GM21825 (cell line): Measurements from ENCODE around the gene HAVCR1.

Source experiments
- ATAC-seq: cut with Tn5 transposase; IDR thresholded peaks from one replicate; pipeline ENCODE4 v1.9.1; 2021; ENCODE audit warnings: mild to moderate bottlenecking, moderate library complexity; ENCODE audit not compliant: unreplicated experiment

The HAVCR1 gene

DNA sequence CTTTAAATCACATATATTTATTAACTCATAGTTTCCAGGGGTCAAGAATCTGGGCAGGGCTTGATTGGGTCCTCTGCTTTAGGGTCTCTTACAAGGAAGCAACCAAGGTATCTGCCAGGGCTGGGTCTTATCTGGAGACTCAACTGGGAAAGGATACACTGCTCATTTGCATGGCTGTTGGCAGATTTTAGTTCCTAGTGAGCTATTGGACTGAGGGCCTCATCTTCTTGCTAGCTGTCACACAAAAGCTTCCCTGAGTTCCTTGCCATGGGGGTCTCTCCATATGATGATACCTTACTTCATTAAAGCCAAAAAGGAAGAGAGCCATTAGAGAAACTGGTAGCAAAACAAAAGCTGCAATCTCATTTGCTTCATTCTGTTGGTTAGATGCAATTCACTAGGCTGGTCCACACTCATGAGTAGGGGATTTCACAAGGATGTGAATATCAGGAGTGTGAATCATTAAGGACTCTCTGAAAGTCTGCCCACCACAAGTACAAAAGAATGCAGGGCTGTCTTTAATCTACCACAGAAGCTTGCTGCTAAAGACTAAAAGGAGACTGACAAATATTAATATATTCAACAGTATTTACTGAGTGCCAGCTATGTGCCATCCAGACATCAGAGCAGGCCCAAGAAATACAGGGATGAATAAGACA is 53.9 kb downstream of the HAVCR1 start:
- no peak for ATAC-seq

DNA sequence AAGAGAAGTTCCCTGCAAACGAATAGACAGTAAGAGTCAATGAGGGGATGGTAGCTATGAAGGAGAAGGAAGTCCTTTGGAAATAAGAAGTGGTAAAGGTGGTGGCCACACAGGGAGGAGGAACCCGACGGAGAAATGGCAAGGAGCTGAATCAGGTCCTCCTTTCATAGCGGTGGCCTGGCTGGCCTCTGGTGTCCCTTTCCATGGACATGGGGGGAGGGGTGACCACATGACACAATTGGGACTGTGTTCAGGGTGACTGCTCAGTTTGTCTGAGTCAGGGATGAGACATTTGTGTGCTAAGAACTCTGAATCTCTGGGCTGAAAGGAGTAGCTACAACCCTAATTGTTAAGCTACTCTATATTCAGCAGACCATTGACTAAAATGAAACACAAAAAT is 67.2 kb downstream of the HAVCR1 start:
- ATAC-seq, result no peak

DNA sequence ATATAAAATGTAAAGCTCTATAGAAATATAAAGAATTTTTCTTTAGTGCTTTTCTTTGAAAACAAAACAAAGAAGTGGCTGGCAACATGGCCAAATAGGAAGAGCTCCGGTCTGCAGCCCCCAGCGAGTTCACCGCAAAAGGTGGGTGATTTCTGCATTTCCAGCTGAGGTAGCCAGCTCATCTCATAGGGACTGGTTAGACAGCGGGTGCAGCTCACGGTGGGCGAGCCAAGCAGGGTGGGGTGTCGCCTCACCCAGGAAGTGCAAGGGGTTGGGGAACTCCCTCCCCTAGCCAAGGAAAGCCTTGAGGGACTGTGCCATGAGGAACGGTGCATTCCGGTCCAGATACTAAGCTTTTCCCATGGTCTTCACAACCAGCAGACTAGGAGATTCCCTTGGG is 74.9 kb downstream of the HAVCR1 start:
- no peak for ATAC-seq

DNA sequence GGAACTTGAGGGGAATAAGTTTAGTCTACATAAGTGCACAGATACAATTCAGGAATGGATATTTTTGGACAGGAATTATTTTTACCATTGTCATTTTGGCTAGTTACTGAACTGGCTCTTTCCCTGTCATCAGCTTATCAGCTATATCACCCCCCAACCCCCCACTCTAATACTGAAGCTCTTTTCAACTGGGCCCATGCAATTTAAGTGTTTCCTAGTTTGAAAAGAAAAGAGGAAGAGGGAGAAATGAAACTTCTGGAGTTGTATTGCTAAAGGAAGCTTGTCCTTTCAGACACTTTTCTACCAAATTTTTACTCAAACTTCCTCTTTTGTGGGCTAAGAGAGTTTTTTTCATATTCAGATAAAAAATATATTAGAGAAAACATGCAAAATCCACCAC is 77.4 kb downstream of the HAVCR1 start:
- ATAC-seq, result no peak
